ENCODE data around the gene RFNG. TPM values are rescaled to one million over a fixed set of nuclear protein-coding genes. Genes with fewer than 3 reads are reported as not detected.

RFNG gene
- total and polyA plus RNA-seq, 2 of the 13 experiments (the other 11 are each of a cell fraction or from before 2014, with no cell fraction given): 61.4 to 64.0 TPM

DNA sequence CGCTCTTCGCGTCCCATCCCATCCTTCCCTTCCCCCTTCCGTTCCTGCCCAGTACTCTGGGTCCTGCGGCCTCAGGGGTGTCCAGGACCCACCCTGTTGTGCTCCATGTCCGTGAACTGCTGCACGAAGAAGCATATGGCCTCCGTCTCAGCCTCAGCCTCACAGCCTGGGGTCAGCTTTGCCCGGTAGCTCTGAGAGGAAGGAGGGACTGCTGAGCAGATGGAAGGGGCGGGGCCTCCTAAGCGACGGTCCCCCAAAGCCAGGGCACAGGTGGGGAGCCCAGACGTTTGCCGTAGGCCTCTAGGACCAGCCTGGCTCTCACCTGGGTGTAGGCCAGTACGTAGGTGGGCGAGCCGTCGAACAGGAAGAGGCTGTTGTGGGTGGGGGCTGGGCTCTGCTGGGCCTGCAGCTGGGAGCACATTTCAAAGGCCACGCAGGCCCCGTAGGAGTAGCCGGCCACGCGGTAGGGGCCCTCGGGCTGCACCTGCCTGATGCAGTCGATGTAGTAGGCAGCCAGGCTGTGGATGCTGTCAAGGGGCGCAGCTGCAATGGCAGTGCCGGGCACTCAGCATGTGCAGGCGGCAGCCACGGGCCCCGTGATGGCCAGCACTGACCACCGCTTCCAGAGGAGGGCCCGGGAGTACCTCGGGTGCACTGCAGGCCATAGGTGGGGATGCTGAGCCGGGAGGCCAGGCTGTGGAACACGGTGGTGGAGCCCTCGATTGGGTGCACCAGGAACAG is 28.6 kb upstream of the RFNG start (continued):
- TF ChIP-seq POLR2G (IDR thresholded peaks at IDR 0.05; ENCODE audit: low read depth, low read length) (peak; percentile 41; the same call in 1 of the 2 replicates), POLR2AphosphoS2 (IDR thresholded peaks at IDR 0.05; ENCODE audit: low read depth, low read length) (0 out of 2 replicates have a peak, but pooled peaks have one; percentile 43), NBN (conservative IDR thresholded peaks at IDR 0.05) (no peak), CHD4 (IDR thresholded peaks at IDR 0.05; ENCODE audit: borderline replicate concordance, low read length) (no peak), XRCC5 (optimal IDR thresholded peaks at IDR 0.05; ENCODE audit: low read length) (no peak), KLF11 (CRISPR knock-in tag; IDR thresholded peaks at IDR 0.05) (no peak), AGO2 (optimal IDR thresholded peaks at IDR 0.05; ENCODE audit: low read depth, low read length) (peak; percentile 75), POLR2A (IDR thresholded peaks at IDR 0.05; ENCODE audit: insufficient read depth in 1 of 2, low read depth in 2 of 2, low read length in 2 of 2) (peak in 1 of 2 experiments; percentile 21; a peak in 1 of 4 replicates), CBFB (CRISPR knock-in tag; IDR thresholded peaks at IDR 0.05) (0 out of 2 replicates have a peak, but pooled peaks have one; percentile 11), PCBP1 (IDR thresholded peaks at IDR 0.05; ENCODE audit: borderline replicate concordance, low read depth, low read length) (no peak), RBM22 (optimal IDR thresholded peaks at IDR 0.05; ENCODE audit: low read length) (peak; percentile 79), PCBP2 (optimal IDR thresholded peaks at IDR 0.05; ENCODE audit: low read depth, low read length, poor library complexity, severe bottlenecking) (no peak), MYC (CRISPR knock-in tag; IDR thresholded peaks at IDR 0.05; ENCODE audit: borderline replicate concordance) (no peak), NFRKB (IDR thresholded peaks at IDR 0.05) (no peak), ZNF615 (CRISPR knock-in tag; IDR thresholded peaks at IDR 0.05; ENCODE audit: borderline replicate concordance) (no peak)
- TF ChIP-seq, protein P1, sequence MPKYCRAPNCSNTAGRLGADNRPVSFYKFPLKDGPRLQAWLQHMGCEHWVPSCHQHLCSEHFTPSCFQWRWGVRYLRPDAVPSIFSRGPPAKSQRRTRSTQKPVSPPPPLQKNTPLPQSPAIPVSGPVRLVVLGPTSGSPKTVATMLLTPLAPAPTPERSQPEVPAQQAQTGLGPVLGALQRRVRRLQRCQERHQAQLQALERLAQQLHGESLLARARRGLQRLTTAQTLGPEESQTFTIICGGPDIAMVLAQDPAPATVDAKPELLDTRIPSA (CRISPR knock-in tag; IDR thresholded peaks at IDR 0.05; ENCODE audit: borderline replicate concordance): no peak
- TF ChIP-seq, protein P2, sequence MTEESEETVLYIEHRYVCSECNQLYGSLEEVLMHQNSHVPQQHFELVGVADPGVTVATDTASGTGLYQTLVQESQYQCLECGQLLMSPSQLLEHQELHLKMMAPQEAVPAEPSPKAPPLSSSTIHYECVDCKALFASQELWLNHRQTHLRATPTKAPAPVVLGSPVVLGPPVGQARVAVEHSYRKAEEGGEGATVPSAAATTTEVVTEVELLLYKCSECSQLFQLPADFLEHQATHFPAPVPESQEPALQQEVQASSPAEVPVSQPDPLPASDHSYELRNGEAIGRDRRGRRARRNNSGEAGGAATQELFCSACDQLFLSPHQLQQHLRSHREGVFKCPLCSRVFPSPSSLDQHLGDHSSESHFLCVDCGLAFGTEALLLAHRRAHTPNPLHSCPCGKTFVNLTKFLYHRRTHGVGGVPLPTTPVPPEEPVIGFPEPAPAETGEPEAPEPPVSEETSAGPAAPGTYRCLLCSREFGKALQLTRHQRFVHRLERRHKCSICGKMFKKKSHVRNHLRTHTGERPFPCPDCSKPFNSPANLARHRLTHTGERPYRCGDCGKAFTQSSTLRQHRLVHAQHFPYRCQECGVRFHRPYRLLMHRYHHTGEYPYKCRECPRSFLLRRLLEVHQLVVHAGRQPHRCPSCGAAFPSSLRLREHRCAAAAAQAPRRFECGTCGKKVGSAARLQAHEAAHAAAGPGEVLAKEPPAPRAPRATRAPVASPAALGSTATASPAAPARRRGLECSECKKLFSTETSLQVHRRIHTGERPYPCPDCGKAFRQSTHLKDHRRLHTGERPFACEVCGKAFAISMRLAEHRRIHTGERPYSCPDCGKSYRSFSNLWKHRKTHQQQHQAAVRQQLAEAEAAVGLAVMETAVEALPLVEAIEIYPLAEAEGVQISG (CRISPR knock-in tag; IDR thresholded peaks at IDR 0.05): no peak
- TF ChIP-seq, protein P3, sequence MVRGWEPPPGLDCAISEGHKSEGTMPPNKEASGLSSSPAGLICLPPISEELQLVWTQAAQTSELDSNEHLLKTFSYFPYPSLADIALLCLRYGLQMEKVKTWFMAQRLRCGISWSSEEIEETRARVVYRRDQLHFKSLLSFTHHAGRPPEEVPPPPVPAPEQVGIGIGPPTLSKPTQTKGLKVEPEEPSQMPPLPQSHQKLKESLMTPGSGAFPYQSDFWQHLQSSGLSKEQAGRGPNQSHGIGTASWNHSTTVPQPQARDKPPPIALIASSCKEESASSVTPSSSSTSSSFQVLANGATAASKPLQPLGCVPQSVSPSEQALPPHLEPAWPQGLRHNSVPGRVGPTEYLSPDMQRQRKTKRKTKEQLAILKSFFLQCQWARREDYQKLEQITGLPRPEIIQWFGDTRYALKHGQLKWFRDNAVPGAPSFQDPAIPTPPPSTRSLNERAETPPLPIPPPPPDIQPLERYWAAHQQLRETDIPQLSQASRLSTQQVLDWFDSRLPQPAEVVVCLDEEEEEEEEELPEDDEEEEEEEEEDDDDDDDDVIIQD (CRISPR knock-in tag; IDR thresholded peaks at IDR 0.05; ENCODE audit: low read depth): no peak
- TF ChIP-seq, protein P4, sequence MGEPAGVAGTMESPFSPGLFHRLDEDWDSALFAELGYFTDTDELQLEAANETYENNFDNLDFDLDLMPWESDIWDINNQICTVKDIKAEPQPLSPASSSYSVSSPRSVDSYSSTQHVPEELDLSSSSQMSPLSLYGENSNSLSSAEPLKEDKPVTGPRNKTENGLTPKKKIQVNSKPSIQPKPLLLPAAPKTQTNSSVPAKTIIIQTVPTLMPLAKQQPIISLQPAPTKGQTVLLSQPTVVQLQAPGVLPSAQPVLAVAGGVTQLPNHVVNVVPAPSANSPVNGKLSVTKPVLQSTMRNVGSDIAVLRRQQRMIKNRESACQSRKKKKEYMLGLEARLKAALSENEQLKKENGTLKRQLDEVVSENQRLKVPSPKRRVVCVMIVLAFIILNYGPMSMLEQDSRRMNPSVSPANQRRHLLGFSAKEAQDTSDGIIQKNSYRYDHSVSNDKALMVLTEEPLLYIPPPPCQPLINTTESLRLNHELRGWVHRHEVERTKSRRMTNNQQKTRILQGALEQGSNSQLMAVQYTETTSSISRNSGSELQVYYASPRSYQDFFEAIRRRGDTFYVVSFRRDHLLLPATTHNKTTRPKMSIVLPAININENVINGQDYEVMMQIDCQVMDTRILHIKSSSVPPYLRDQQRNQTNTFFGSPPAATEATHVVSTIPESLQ (CRISPR knock-in tag; conservative IDR thresholded peaks at IDR 0.05): no peak
